K562 (cell line): ENCODE data around the gene OR10H5. TPM values are rescaled to one million over a fixed set of nuclear protein-coding genes. Genes with fewer than 3 reads are reported as not detected.

Experiments
- CBX3 ChIP-seq, 2 experiments: IDR thresholded peaks; 1 replicate in 1 of 2; 2 replicates in 1 of 2; pipeline ENCODE4 v1.6.1; 2012; ENCODE audit warnings: inconsistent platforms in 2 of 2, low read length in 2 of 2, borderline replicate concordance in 1 of 2, control low read depth in 1 of 2
- CEBPB ChIP-seq: fragments of 450-650 bp; IDR thresholded peaks from 2 replicates; pipeline ENCODE4 v1.6.1; 2016; ENCODE audit warnings: missing genetic modification characterization, missing compliant biosample characterization
- HNRNPL ChIP-seq: fragments of 200-400 bp; formaldehyde crosslinking; IDR thresholded peaks from 2 replicates; pipeline ENCODE4 v1.6.1; 2017; ENCODE audit warnings: low read depth, mild to moderate bottlenecking, low read length
- MAZ ChIP-seq, 2 experiments: fragments of 450-650 bp in 1 of 2; sonication (generic) in 1 of 2; formaldehyde crosslinking; IDR thresholded peaks in 1 of 2; conservative IDR thresholded peaks in 1 of 2; 2 replicates each; pipeline versions ENCODE4 v1.4.0 to v1.5.0; 2020; ENCODE audit warnings: mild to moderate bottlenecking in 1 of 2, missing genetic modification reagents in 1 of 2
- RNF2 ChIP-seq: sonication (generic); IDR thresholded peaks from 2 replicates; pipeline ENCODE4 v1.6.1; 2016
- SLC30A9 ChIP-seq: fragments of 250-450 bp; sonication (Bioruptor Pico); IDR thresholded peaks from 2 replicates; pipeline ENCODE4 v1.8.0; 2022; ENCODE audit warnings: mild to moderate bottlenecking, moderate library complexity
- SMARCE1 ChIP-seq: fragments of 450-650 bp; IDR thresholded peaks from 2 replicates; pipeline ENCODE4 v1.7.1; 2016; ENCODE audit warnings: mild to moderate bottlenecking
- SP1 ChIP-seq: sonication (generic); formaldehyde crosslinking; IDR thresholded peaks from 2 replicates; pipeline ENCODE4 v1.8.1; 2022; ENCODE audit warnings: mild to moderate bottlenecking, missing genetic modification reagents
- polyA plus RNA-seq, 8 experiments: library from polyadenylated mRNA; depleted of rRNA in 4 of 8; stranded (reverse) in 5 of 8; unstranded in 3 of 8; fragments of >200 nt; fragmentation: Nextera tagmentation in 2 of 8; fragmentation: Illumina TruSeq in 1 of 8; extraction: Ambion mirVana in 2 of 8; extraction: Trizol in 1 of 8; gene quantifications; 2 replicates each; pipeline versions ENCODE4 v1.2.1 to v1.2.3, GENCODE V29; 2011 to 2014; ENCODE audit warnings: inconsistent platforms in 1 of 8, missing spikeins in 1 of 8
- total RNA-seq, 7 experiments: library from RNA; depleted of rRNA in 6 of 7; stranded (reverse); fragments of >200 nt in 6 of 7; fragmentation: Illumina TruSeq in 2 of 7; extraction: Trizol in 2 of 7; gene quantifications; 2 replicates each; pipeline versions ENCODE4 v1.2.1 to v1.2.3, GENCODE V29; 2011 to 2021; ENCODE audit warnings: low replicate concordance in 1 of 7
- TF ChIP-seq, protein P1 (sequence below): fragments of 200-800 bp; sonication (Bioruptor generic); IDR thresholded peaks from 2 replicates; pipeline ENCODE4 v1.6.1; 2016; ENCODE audit warnings: missing genetic modification characterization, missing compliant biosample characterization
- TF ChIP-seq, protein P2 (sequence below): sonication (generic); formaldehyde crosslinking; IDR thresholded peaks from 2 replicates; pipeline ENCODE4 v1.8.1; 2023; ENCODE audit warnings: missing genetic modification reagents, mild to moderate bottlenecking, borderline replicate concordance
- TF ChIP-seq, protein P3 (sequence below): fragments of 200-800 bp; sonication (Bioruptor generic); IDR thresholded peaks from 2 replicates; pipeline ENCODE4 v1.6.1; 2017; ENCODE audit warnings: missing genetic modification characterization, missing compliant biosample characterization
- TF ChIP-seq, protein P4 (sequence below): fragments of 450-650 bp; formaldehyde crosslinking; IDR thresholded peaks from 2 replicates; pipeline ENCODE4 v1.4.0; 2020; ENCODE audit warnings: mild to moderate bottlenecking, moderate library complexity
- TF ChIP-seq, protein P5 (sequence below): fragments of 450-650 bp; conservative IDR thresholded peaks from 2 replicates; pipeline ENCODE4 v1.6.1; 2016; ENCODE audit warnings: missing genetic modification characterization, low read depth, mild to moderate bottlenecking, control low read depth, missing compliant biosample characterization

OR10H5 gene
- total and polyA plus RNA-seq, 9 of the 15 experiments (the other 6 are each of a cell fraction or from before 2014, with no cell fraction given): not detected

DNA sequence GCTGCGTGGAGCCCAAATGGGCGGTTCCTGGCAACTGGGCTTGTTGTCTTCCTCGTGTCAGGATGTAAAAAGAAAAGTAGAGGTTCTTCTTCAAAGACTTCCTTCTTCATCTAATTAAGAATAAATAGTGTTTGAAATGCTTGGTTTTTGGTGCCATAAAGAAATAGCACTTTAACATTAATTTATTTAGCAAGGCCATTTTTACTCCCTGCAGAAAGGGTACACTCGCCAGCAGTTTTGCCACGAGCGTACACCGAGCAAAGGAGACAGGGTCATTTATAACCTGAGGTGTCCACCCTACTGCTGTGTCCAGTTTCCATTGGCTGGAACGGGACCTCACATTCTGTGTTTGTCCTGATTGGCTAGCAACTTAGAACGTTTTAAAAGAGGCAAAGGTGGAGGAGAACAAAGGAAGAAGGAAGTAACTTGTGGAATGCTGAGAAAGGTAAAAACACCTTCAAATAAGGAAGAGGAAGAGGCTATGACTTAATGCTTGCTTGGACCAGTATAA is 49.8 kb downstream of the OR10H5 start (continued):
- TF ChIP-seq, protein P1, sequence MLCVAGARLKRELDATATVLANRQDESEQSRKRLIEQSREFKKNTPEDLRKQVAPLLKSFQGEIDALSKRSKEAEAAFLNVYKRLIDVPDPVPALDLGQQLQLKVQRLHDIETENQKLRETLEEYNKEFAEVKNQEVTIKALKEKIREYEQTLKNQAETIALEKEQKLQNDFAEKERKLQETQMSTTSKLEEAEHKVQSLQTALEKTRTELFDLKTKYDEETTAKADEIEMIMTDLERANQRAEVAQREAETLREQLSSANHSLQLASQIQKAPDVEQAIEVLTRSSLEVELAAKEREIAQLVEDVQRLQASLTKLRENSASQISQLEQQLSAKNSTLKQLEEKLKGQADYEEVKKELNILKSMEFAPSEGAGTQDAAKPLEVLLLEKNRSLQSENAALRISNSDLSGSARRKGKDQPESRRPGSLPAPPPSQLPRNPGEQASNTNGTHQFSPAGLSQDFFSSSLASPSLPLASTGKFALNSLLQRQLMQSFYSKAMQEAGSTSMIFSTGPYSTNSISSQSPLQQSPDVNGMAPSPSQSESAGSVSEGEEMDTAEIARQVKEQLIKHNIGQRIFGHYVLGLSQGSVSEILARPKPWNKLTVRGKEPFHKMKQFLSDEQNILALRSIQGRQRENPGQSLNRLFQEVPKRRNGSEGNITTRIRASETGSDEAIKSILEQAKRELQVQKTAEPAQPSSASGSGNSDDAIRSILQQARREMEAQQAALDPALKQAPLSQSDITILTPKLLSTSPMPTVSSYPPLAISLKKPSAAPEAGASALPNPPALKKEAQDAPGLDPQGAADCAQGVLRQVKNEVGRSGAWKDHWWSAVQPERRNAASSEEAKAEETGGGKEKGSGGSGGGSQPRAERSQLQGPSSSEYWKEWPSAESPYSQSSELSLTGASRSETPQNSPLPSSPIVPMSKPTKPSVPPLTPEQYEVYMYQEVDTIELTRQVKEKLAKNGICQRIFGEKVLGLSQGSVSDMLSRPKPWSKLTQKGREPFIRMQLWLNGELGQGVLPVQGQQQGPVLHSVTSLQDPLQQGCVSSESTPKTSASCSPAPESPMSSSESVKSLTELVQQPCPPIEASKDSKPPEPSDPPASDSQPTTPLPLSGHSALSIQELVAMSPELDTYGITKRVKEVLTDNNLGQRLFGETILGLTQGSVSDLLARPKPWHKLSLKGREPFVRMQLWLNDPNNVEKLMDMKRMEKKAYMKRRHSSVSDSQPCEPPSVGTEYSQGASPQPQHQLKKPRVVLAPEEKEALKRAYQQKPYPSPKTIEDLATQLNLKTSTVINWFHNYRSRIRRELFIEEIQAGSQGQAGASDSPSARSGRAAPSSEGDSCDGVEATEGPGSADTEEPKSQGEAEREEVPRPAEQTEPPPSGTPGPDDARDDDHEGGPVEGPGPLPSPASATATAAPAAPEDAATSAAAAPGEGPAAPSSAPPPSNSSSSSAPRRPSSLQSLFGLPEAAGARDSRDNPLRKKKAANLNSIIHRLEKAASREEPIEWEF: no peak
- no peak for TF ChIP-seq SLC30A9 (CRISPR knock-in tag)
- TF ChIP-seq CEBPB: no peak
- TF ChIP-seq RNF2: no peak
- TF ChIP-seq, protein P2, sequence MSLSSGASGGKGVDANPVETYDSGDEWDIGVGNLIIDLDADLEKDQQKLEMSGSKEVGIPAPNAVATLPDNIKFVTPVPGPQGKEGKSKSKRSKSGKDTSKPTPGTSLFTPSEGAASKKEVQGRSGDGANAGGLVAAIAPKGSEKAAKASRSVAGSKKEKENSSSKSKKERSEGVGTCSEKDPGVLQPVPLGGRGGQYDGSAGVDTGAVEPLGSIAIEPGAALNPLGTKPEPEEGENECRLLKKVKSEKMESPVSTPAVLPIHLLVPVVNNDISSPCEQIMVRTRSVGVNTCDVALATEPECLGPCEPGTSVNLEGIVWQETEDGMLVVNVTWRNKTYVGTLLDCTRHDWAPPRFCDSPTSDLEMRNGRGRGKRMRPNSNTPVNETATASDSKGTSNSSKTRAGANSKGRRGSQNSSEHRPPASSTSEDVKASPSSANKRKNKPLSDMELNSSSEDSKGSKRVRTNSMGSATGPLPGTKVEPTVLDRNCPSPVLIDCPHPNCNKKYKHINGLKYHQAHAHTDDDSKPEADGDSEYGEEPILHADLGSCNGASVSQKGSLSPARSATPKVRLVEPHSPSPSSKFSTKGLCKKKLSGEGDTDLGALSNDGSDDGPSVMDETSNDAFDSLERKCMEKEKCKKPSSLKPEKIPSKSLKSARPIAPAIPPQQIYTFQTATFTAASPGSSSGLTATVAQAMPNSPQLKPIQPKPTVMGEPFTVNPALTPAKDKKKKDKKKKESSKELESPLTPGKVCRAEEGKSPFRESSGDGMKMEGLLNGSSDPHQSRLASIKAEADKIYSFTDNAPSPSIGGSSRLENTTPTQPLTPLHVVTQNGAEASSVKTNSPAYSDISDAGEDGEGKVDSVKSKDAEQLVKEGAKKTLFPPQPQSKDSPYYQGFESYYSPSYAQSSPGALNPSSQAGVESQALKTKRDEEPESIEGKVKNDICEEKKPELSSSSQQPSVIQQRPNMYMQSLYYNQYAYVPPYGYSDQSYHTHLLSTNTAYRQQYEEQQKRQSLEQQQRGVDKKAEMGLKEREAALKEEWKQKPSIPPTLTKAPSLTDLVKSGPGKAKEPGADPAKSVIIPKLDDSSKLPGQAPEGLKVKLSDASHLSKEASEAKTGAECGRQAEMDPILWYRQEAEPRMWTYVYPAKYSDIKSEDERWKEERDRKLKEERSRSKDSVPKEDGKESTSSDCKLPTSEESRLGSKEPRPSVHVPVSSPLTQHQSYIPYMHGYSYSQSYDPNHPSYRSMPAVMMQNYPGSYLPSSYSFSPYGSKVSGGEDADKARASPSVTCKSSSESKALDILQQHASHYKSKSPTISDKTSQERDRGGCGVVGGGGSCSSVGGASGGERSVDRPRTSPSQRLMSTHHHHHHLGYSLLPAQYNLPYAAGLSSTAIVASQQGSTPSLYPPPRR (CRISPR knock-in tag): 0 out of 2 replicates have a peak, but pooled peaks have one; percentile 27
- TF ChIP-seq, protein P3, sequence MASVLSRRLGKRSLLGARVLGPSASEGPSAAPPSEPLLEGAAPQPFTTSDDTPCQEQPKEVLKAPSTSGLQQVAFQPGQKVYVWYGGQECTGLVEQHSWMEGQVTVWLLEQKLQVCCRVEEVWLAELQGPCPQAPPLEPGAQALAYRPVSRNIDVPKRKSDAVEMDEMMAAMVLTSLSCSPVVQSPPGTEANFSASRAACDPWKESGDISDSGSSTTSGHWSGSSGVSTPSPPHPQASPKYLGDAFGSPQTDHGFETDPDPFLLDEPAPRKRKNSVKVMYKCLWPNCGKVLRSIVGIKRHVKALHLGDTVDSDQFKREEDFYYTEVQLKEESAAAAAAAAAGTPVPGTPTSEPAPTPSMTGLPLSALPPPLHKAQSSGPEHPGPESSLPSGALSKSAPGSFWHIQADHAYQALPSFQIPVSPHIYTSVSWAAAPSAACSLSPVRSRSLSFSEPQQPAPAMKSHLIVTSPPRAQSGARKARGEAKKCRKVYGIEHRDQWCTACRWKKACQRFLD (CRISPR knock-in tag): peak; percentile 13; the same call in 1 of the 2 replicates
- TF ChIP-seq SP1 (CRISPR knock-in tag): peak; percentile 19; the same call in 1 of the 2 replicates
- TF ChIP-seq SMARCE1: no peak
- TF ChIP-seq, protein P4, sequence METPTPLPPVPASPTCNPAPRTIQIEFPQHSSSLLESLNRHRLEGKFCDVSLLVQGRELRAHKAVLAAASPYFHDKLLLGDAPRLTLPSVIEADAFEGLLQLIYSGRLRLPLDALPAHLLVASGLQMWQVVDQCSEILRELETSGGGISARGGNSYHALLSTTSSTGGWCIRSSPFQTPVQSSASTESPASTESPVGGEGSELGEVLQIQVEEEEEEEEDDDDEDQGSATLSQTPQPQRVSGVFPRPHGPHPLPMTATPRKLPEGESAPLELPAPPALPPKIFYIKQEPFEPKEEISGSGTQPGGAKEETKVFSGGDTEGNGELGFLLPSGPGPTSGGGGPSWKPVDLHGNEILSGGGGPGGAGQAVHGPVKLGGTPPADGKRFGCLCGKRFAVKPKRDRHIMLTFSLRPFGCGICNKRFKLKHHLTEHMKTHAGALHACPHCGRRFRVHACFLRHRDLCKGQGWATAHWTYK (CRISPR knock-in tag): no peak
- no peak for TF ChIP-seq CBX3 (IDR thresholded peaks at IDR 0.05; ENCODE audit: borderline replicate concordance in 1 of 2, low read length in 2 of 2)
- TF ChIP-seq MAZ (CRISPR knock-in tag; conservative IDR thresholded peaks at IDR 0.05 in 1 of 2, IDR thresholded peaks at IDR 0.05 in 1 of 2): no peak
- TF ChIP-seq HNRNPL: no peak
- TF ChIP-seq, protein P5, sequence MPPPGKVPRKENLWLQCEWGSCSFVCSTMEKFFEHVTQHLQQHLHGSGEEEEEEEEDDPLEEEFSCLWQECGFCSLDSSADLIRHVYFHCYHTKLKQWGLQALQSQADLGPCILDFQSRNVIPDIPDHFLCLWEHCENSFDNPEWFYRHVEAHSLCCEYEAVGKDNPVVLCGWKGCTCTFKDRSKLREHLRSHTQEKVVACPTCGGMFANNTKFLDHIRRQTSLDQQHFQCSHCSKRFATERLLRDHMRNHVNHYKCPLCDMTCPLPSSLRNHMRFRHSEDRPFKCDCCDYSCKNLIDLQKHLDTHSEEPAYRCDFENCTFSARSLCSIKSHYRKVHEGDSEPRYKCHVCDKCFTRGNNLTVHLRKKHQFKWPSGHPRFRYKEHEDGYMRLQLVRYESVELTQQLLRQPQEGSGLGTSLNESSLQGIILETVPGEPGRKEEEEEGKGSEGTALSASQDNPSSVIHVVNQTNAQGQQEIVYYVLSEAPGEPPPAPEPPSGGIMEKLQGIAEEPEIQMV (tag): no peak
